ENCODE data around the gene SPEM2. TPM values are rescaled to one million over a fixed set of nuclear protein-coding genes. Genes with fewer than 3 reads are reported as not detected.

Gene SPEM2
- total RNA-seq, 5 donors from 2014 or later (not counting 1 experiment from before 2014, with no cell fraction given): not detected

DNA sequence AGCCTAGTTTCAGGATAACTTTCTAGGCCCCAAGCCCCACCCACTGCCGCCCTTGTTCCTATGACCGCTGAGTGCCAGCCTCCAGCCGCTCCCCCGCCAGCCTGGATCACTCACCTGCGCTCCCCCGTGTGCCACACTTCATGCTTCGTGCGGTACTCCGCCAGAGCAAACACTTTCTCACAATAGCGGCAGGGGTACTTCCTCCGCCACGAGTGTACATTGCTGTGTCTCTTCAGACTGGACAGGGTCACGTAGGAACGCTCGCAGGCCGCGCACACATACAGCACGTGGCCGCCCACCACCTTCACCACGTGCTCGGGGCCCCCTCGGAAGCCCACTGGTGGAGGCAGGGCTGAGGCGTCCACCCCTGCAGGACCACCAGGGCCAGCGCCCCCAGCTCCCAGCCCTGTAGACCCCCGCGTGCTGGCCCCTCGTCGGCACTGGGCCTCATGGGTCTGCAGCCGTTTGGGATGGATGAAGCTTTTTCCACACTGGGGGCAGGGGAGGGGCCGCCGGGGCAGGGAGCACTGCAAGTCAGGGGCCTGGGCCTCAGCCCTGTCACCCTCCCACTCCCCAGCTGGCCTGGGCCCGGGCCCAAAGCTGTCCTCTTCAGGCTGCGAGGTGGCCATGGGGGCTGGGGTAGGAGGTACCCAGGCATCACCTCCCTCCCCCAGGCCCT is 40.3 kb downstream of the SPEM2 start:
- H3K4me1 Mint-ChIP-seq: peaks cover 11 to 14% (median 13%) of the 10 kb centered on the region in 3 donors
- Histone ChIP-seq H3K9me3 (no peaks in the 10 kb centered on the region), H3K27ac (ENCODE audit: low read length) (no peak overlapping the region), H3K27me3 (replicated peaks in 1 of 2; ENCODE audit: control insufficient read depth in 2 of 2, extremely low read depth in 1 of 2, insufficient read depth in 2 of 2, low read length in 1 of 2) (no peaks in the 10 kb centered on the region), H3K4me3 (ENCODE audit: control insufficient read depth in 1 of 2, extremely low read depth in 1 of 2, low read length in 1 of 2) (no peak overlapping the region), H3K36me3 (ENCODE audit: control insufficient read depth in 2 of 2, extremely low read depth in 1 of 2, insufficient read depth in 1 of 2, low read length in 1 of 2) (peaks cover 8 to 50% of the 10 kb centered on the region in 2 donors), H3K4me1 (ENCODE audit: control insufficient read depth in 1 of 2, extremely low read depth in 1 of 2, insufficient read depth in 2 of 2, low read length in 2 of 2) (peaks cover 7 to 15% of the 10 kb centered on the region in 2 experiments)
- no peaks in the 10 kb centered on the region for H3K9me3 Mint-ChIP-seq
- ATAC-seq (replicated peaks in 1 of 4) (peak in 1 of 4 experiments; percentile 12), DNase-seq (no peak)
- no peaks in the 10 kb centered on the region for H3K27me3 Mint-ChIP-seq
- POLR2A ChIA-PET: interaction anchor here in 1 of 2 donors (0.6 kb wide), 1 partner anchor 95 kb away, joined by 8 read pairs; no protein-coding TSS in a partner anchor
- H3K27ac Mint-ChIP-seq: peak overlapping the region in 1 of 2 donors; percentile 28
- H3K4me3 Mint-ChIP-seq: no peak overlapping the region
- CTCF ChIA-PET: no interaction called here
- WGBS (ENCODE audit: insufficient coverage): 95% methylated on average over 29 of the region's 33 CpGs
- H3K36me3 Mint-ChIP-seq: peaks cover 15% of the 10 kb centered on the region

DNA sequence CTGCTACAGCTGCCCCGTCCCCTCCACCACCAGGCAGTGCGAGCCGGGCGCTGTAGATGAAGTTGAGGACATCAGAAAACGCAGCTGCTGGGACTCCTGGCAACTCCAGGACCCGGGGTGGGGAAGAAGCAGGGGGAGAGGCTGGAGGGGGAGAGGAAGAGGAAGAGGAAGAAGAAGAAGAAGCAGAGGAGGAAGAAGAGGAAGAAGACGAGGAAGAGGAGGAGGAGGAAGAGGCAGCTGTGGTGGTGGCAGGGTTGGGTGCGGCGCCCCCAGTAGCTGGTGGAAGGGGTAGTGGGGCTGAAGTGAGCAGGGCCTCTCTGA is 40.9 kb downstream of the SPEM2 start:
- Histone ChIP-seq H3K27ac (ENCODE audit: low read length) (no peak overlapping the region), H3K4me1 (ENCODE audit: control insufficient read depth in 1 of 2, extremely low read depth in 1 of 2, insufficient read depth in 2 of 2, low read length in 2 of 2) (peaks cover 9 to 15% of the 10 kb centered on the region in 2 experiments), H3K4me3 (ENCODE audit: control insufficient read depth in 1 of 2, extremely low read depth in 1 of 2, low read length in 1 of 2) (no peak overlapping the region), H3K36me3 (ENCODE audit: control insufficient read depth in 2 of 2, extremely low read depth in 1 of 2, insufficient read depth in 1 of 2, low read length in 1 of 2) (peaks cover 8 to 50% of the 10 kb centered on the region in 2 donors), H3K27me3 (replicated peaks in 1 of 2; ENCODE audit: control insufficient read depth in 2 of 2, extremely low read depth in 1 of 2, insufficient read depth in 2 of 2, low read length in 1 of 2) (no peaks in the 10 kb centered on the region), H3K9me3 (no peaks in the 10 kb centered on the region)
- no peak for DNase-seq
- Mint-ChIP-seq H3K27ac (no peak overlapping the region), H3K36me3 (peaks cover 12% of the 10 kb centered on the region), H3K9me3 (no peaks in the 10 kb centered on the region), H3K4me1 (peaks cover 7 to 17% (median 16%) of the 10 kb centered on the region in 3 donors), H3K4me3 (no peak overlapping the region), H3K27me3 (no peaks in the 10 kb centered on the region)
- ATAC-seq (replicated peaks in 1 of 4): no peak
- CTCF ChIA-PET: no interaction called here
- 83% methylated on average over 4 of the region's 9 CpGs for WGBS (ENCODE audit: insufficient coverage)
- POLR2A ChIA-PET: interaction anchor here in 1 of 2 donors (0.6 kb wide), 1 partner anchor 94 kb away, joined by 8 read pairs; no protein-coding TSS in a partner anchor

DNA sequence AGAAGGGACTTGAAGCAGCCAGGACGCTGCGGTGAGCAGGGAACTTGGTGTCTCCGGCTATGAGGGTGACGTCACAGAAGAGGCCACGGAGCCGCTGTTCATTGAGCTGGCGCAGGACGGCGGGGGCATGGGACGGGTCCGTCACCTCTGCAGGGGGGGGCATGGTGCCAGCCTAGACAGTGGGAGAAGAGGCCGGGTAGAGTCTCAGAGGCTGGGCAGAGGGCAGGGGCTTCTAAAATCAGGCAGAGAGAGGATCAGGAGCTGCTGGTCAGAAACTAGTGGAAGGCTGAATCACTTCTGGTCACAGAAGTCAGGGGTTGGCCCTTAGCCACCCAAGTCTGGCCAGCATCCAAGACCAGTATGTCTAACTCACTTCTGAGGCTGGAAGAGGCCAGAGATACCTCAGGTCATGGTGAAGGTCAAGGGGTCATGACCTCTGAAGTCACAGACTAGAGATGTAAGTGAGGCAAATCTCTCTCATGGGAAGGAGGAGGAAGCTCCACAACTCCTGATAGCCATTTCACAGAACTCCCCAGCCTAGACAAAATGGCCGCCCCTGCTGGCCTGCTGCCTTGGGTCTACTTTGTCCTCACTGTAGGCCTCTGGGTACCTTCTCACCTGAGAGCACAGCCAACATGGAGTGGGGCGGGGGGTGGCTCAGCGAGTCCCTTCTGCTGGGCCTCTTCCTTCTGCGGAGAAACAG is 41.4 kb downstream of the SPEM2 start:
- peaks cover 13 to 17% of the 10 kb centered on the region in 2 experiments for H3K4me1 ChIP-seq (ENCODE audit: control insufficient read depth in 1 of 2, extremely low read depth in 1 of 2, insufficient read depth in 2 of 2, low read length in 2 of 2)
- H3K27ac Mint-ChIP-seq: peak overlapping the region in 1 of 2 donors; percentile 31
- no peak overlapping the region for H3K4me3 ChIP-seq (ENCODE audit: control insufficient read depth in 1 of 2, extremely low read depth in 1 of 2, low read length in 1 of 2)
- H3K36me3 ChIP-seq (ENCODE audit: control insufficient read depth in 2 of 2, extremely low read depth in 1 of 2, insufficient read depth in 1 of 2, low read length in 1 of 2): peaks cover 8 to 50% of the 10 kb centered on the region in 2 donors
- no peaks in the 10 kb centered on the region for H3K9me3 ChIP-seq
- H3K4me3 Mint-ChIP-seq: no peak overlapping the region
- WGBS (ENCODE audit: insufficient coverage): 84% methylated on average over 14 of the region's 16 CpGs
- H3K36me3 Mint-ChIP-seq: peaks cover 10% of the 10 kb centered on the region
- ChIA-PET CTCF (no interaction called here), POLR2A (interaction anchor here (0.5 to 0.6 kb wide), 2 partner anchors 11 to 94 kb away, joined by 4 to 8 read pairs; no protein-coding TSS in a partner anchor)
- DNase-seq (no peak), ATAC-seq (replicated peaks in 1 of 4) (no peak)
- no peak overlapping the region for H3K27ac ChIP-seq (ENCODE audit: low read length)
- peaks cover 12 to 22% (median 22%) of the 10 kb centered on the region in 3 donors for H3K4me1 Mint-ChIP-seq
- no peaks in the 10 kb centered on the region for H3K27me3 Mint-ChIP-seq
- H3K27me3 ChIP-seq (replicated peaks in 1 of 2; ENCODE audit: control insufficient read depth in 2 of 2, extremely low read depth in 1 of 2, insufficient read depth in 2 of 2, low read length in 1 of 2): no peaks in the 10 kb centered on the region
- H3K9me3 Mint-ChIP-seq: no peaks in the 10 kb centered on the region

DNA sequence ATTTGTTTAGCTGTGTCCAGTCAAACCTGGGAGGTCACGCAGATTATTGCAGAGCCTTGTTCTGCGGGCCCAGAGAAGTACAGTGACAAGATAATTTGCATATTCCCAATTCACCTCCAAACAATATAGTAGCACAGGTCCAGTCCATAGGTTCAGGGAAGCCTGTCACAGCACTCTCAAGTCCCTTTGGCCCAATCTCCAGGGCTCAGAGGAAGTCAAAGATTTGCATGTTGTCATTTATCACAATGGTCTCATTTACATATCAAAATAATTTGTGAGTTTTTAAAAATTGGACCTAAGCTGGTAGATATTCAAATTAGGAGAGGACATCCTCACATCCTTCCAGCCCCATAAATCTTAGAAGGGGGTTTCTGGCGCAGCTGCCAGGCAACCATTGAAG is 42.1 kb downstream of the SPEM2 start:
- Histone ChIP-seq H3K27me3 (replicated peaks in 1 of 2; ENCODE audit: control insufficient read depth in 2 of 2, extremely low read depth in 1 of 2, insufficient read depth in 2 of 2, low read length in 1 of 2) (no peaks in the 10 kb centered on the region), H3K36me3 (ENCODE audit: control insufficient read depth in 2 of 2, extremely low read depth in 1 of 2, insufficient read depth in 1 of 2, low read length in 1 of 2) (peaks cover 8 to 49% of the 10 kb centered on the region in 2 donors), H3K4me1 (ENCODE audit: control insufficient read depth in 1 of 2, extremely low read depth in 1 of 2, insufficient read depth in 2 of 2, low read length in 2 of 2) (peaks cover 15 to 24% of the 10 kb centered on the region in 2 experiments), H3K9me3 (no peaks in the 10 kb centered on the region), H3K27ac (ENCODE audit: low read length) (no peak overlapping the region), H3K4me3 (ENCODE audit: control insufficient read depth in 1 of 2, extremely low read depth in 1 of 2, low read length in 1 of 2) (no peak overlapping the region)
- ATAC-seq (replicated peaks in 1 of 4) (no peak), DNase-seq (no peak)
- no peaks in the 10 kb centered on the region for H3K27me3 Mint-ChIP-seq
- H3K27ac Mint-ChIP-seq: peak overlapping the region in 1 of 2 donors; percentile 31
- 100% methylated on average over 3 of the region's 3 CpGs for WGBS (ENCODE audit: insufficient coverage)
- ChIA-PET CTCF (no interaction called here), POLR2A (interaction anchor here in 1 of 2 donors (0.5 kb wide), 1 partner anchor 11 kb away, joined by 4 read pairs; no protein-coding TSS in a partner anchor)
- no peak overlapping the region for H3K4me3 Mint-ChIP-seq
- no peaks in the 10 kb centered on the region for H3K9me3 Mint-ChIP-seq
- peaks cover 10% of the 10 kb centered on the region for H3K36me3 Mint-ChIP-seq
- peaks cover 19 to 30% (median 29%) of the 10 kb centered on the region in 3 donors for H3K4me1 Mint-ChIP-seq

DNA sequence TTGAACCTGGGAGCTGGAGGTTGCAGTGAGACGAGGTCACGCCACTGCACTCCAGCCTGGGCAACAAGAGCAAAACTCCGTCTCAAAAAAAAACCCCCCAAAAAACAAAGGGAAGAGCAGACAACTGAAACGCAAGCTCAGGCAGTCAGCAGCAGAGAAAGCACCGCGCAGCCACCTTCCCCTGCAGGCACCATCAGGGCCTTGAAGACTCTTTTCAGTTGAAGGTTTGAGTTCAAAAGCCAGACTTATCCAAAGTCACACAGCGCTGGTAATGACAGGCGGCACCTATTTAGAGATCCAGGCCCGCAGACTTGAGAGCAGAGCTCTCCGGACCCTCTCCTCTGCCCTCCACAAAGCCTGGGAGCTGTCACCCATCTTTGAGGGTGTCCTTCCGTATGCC is 42.9 kb downstream of the SPEM2 start:
- Mint-ChIP-seq H3K4me1 (peaks cover 25 to 35% (median 34%) of the 10 kb centered on the region in 3 donors), H3K27me3 (no peaks in the 10 kb centered on the region), H3K27ac (no peak overlapping the region), H3K36me3 (peaks cover 10% of the 10 kb centered on the region), H3K9me3 (no peaks in the 10 kb centered on the region), H3K4me3 (no peak overlapping the region)
- Histone ChIP-seq H3K4me3 (ENCODE audit: control insufficient read depth in 1 of 2, extremely low read depth in 1 of 2, low read length in 1 of 2) (no peak overlapping the region), H3K36me3 (ENCODE audit: control insufficient read depth in 2 of 2, extremely low read depth in 1 of 2, insufficient read depth in 1 of 2, low read length in 1 of 2) (peaks cover 7 to 41% of the 10 kb centered on the region in 2 donors), H3K27me3 (replicated peaks in 1 of 2; ENCODE audit: control insufficient read depth in 2 of 2, extremely low read depth in 1 of 2, insufficient read depth in 2 of 2, low read length in 1 of 2) (no peaks in the 10 kb centered on the region), H3K27ac (ENCODE audit: low read length) (no peak overlapping the region), H3K4me1 (ENCODE audit: control insufficient read depth in 1 of 2, extremely low read depth in 1 of 2, insufficient read depth in 2 of 2, low read length in 2 of 2) (peaks cover 15 to 27% of the 10 kb centered on the region in 2 experiments), H3K9me3 (no peaks in the 10 kb centered on the region)
- no peak for ATAC-seq (replicated peaks in 1 of 4)
- WGBS (ENCODE audit: insufficient coverage): 98% methylated on average over 7 of the region's 11 CpGs
- DNase-seq: no peak
- POLR2A ChIA-PET: no interaction called here
- CTCF ChIA-PET: no interaction called here

DNA sequence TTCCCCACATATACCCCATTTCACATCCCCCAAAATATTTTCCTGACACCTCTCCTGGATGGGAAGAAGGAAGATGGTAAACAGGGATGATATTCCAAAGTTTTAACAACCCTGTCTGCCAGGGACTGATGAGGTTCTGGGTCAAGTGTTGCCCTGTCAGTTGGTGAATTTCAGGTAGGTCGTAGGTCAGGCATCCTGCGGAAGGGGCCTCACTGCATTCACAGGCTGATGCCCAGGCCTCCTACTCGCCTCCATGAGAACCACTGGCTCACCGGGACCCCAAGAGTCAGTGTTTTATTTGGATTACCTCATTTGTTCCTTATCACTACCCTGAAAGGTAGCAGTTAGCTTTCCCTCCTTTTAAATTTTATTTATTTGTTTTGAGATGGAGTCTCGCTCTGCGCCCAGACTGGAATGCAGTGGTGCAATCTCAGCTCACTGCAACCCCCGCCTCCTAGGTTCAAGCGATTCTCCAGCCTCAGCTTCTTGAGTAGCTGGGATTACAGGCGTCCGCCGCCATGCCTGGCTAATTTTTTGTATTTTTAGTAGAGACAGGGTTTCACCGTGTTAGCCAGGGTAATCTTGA is 43.5 kb downstream of the SPEM2 start:
- H3K4me1 Mint-ChIP-seq: peaks cover 25 to 41% (median 40%) of the 10 kb centered on the region in 3 donors

More for the DNA sequence above, 43.5 kb downstream of the SPEM2 start:
- POLR2A ChIA-PET: no interaction called here
- peaks cover 15 to 32% of the 10 kb centered on the region in 2 experiments for H3K4me1 ChIP-seq (ENCODE audit: control insufficient read depth in 1 of 2, extremely low read depth in 1 of 2, insufficient read depth in 2 of 2, low read length in 2 of 2)
- DNase-seq: no peak
- CTCF ChIA-PET: no interaction called here
- H3K4me3 ChIP-seq (ENCODE audit: control insufficient read depth in 1 of 2, extremely low read depth in 1 of 2, low read length in 1 of 2): no peak overlapping the region
- ATAC-seq (replicated peaks in 1 of 4): no peak
- H3K27me3 Mint-ChIP-seq: no peaks in the 10 kb centered on the region
- peaks cover 5 to 35% of the 10 kb centered on the region in 2 donors for H3K36me3 ChIP-seq (ENCODE audit: control insufficient read depth in 2 of 2, extremely low read depth in 1 of 2, insufficient read depth in 1 of 2, low read length in 1 of 2)
- no peak overlapping the region for H3K4me3 Mint-ChIP-seq
- H3K27me3 ChIP-seq (replicated peaks in 1 of 2; ENCODE audit: control insufficient read depth in 2 of 2, extremely low read depth in 1 of 2, insufficient read depth in 2 of 2, low read length in 1 of 2): no peaks in the 10 kb centered on the region
- peaks cover 10% of the 10 kb centered on the region for H3K36me3 Mint-ChIP-seq
- WGBS (ENCODE audit: insufficient coverage): 86% methylated on average over 8 of the region's 12 CpGs
- H3K9me3 ChIP-seq: no peaks in the 10 kb centered on the region
- H3K27ac ChIP-seq (ENCODE audit: low read length): no peak overlapping the region
- H3K9me3 Mint-ChIP-seq: no peaks in the 10 kb centered on the region
- H3K27ac Mint-ChIP-seq: no peak overlapping the region
